Measurements from ENCODE around the gene C6orf118. TPM values are rescaled to one million over a fixed set of nuclear protein-coding genes. Genes with fewer than 3 reads are reported as not detected.

The C6orf118 gene
- total and polyA plus RNA-seq, 2 donors (not counting 3 experiments of a cell fraction or from before 2014, with no cell fraction given): not detected

DNA sequence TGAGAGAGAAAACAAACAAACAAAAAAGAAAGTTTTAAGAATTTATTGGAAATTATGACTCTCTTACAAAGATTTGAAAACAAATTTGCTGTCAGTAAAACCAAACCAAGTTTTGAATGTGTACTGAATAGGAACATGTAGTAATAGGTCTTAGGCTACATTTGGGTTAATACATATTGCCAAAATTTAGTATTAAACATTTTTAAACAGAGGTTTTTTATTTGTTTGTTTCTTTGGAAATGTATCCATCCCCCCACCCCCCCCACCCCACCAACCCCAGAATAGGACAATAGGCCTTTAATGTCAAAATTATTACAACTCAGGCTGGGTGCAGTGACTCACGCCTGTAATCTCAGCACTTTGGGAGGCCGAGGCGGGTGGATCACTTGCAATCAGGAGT is 2.5 kb downstream of the C6orf118 start:
- Histone ChIP-seq H3K9ac (replicated peaks; ENCODE audit: extremely low read depth, insufficient read depth, low read length) (no peak overlapping the region), H4K20me1 (replicated peaks; ENCODE audit: control insufficient read depth, extremely low read depth, insufficient read depth, low read length) (no peaks in the 10 kb centered on the region), H3K4me1 (ENCODE audit: control insufficient read depth, extremely low read depth, insufficient read depth, low read length) (no peaks in the 10 kb centered on the region), H3K4me3 (replicated peaks in 1 of 3; ENCODE audit: insufficient read depth in 1 of 3, low read depth in 1 of 3, low read length in 3 of 3) (no peak overlapping the region), H2AFZ (ENCODE audit: low read depth, low read length) (no peak overlapping the region), H3K27me3 (ENCODE audit: control insufficient read depth in 2 of 2, insufficient read depth in 2 of 2, low read length in 2 of 2) (no peaks in the 10 kb centered on the region), H3K27ac (ENCODE audit: insufficient read depth, low read depth, low read length) (no peak overlapping the region), H3K9me3 (replicated peaks; ENCODE audit: control insufficient read depth, insufficient read depth, low read length) (no peaks in the 10 kb centered on the region), H3K36me3 (ENCODE audit: control insufficient read depth in 2 of 2, extremely low read depth in 1 of 2, insufficient read depth in 2 of 2, low read length in 2 of 2) (no peaks in the 10 kb centered on the region), H3K79me2 (ENCODE audit: control insufficient read depth, insufficient read depth, low read length) (no peaks in the 10 kb centered on the region), H3K4me2 (ENCODE audit: insufficient read depth, low read length) (no peak overlapping the region), H3K9me1 (replicated peaks; ENCODE audit: control insufficient read depth, extremely low read depth, insufficient read depth, low read length) (no peaks in the 10 kb centered on the region)
- intact Hi-C loops (cut with micrococcal nuclease): loop anchor here (5.0 kb wide), 1 partner anchor 460 kb away; no protein-coding TSS in a partner anchor
- ChIA-PET CTCF (no interaction called here), POLR2A (no interaction called here)
- TF ChIP-seq EZH2 (IDR thresholded peaks at IDR 0.05; ENCODE audit: borderline replicate concordance, low read depth, low read length, severe bottlenecking): no peak
- no peak for DNase-seq (ENCODE audit: low read depth, low spot score)
- no TSS peak for BruUV-seq (replicated peaks)
- FAIRE-seq: no peak
- dilution Hi-C loops (cut with MboI; ENCODE audit: extremely low pct_ligation_motif_present, low sequenced_read_pairs): no loop called here

DNA sequence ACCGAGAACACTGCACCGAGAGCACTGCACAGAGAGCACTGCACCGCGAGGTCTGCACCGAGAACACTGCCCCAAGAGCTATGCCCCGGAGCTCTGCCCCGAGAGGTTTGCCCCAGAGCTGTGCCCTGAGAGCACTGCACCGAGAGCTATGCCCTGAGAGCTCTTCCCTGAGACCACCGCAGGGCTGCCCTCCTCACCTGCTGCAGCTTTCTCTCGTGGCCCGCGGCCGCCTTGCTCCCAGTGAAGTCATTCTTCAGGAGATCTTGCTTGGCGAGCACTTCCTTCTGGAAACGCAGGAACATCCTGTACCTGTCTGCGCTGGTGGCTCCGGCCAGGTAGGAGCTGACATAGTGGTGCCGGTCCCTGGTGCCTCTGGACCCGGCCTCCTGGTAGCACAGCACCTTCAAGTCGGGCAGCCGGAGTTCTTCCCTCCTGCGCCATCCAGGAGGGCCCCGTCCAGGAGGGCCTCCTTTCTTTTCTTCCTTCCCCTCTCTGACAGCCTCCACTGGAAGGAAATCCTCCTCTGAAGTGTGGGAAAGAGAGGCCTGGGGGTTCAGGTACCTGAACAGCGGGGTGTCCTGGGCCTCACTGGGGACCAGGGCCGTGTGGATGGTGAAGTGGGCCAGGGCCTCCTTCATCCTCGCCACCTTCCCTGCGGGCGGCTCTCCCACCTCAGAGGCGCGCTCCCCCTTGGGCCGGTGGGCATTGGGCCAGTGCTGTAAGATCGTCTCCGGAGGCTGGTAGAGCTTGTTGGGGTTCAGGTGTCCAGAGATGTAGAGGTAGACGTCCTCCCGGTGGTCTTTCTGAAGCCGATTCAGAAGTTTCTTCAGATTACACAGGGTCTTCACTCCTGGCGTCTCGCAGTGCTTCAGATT is 7.8 kb downstream of the C6orf118 start:
- ChIA-PET POLR2A (no interaction called here), CTCF (no interaction called here)
- H3K9ac ChIP-seq (replicated peaks; ENCODE audit: extremely low read depth, insufficient read depth, low read length): no peak overlapping the region
- H3K9me3 ChIP-seq (replicated peaks; ENCODE audit: control insufficient read depth, insufficient read depth, low read length): no peaks in the 10 kb centered on the region
- H2AFZ ChIP-seq (ENCODE audit: low read depth, low read length): no peak overlapping the region
- FAIRE-seq (no peak), DNase-seq (ENCODE audit: low read depth, low spot score) (no peak)
- TF ChIP-seq POLR2AphosphoS5 (IDR thresholded peaks at IDR 0.05; ENCODE audit: insufficient read depth, low read depth, low read length) (no peak), MYC (IDR thresholded peaks at IDR 0.05; ENCODE audit: low read depth, low read length) (no peak), GATA2 (IDR thresholded peaks at IDR 0.05; ENCODE audit: insufficient read depth, insufficient read length, low read depth, low read length) (no peak), JUN (IDR thresholded peaks at IDR 0.05; ENCODE audit: borderline replicate concordance, insufficient read depth, insufficient read length, low read depth) (no peak), EZH2 (IDR thresholded peaks at IDR 0.05; ENCODE audit: borderline replicate concordance, low read depth, low read length, severe bottlenecking) (no peak), FOS (IDR thresholded peaks at IDR 0.05; ENCODE audit: borderline replicate concordance, insufficient read depth, low read length) (no peak), POLR2A (IDR thresholded peaks at IDR 0.05; ENCODE audit: low read depth, low read length) (no peak)
- TF ChIP-seq, protein P1, sequence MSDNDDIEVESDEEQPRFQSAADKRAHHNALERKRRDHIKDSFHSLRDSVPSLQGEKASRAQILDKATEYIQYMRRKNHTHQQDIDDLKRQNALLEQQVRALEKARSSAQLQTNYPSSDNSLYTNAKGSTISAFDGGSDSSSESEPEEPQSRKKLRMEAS (IDR thresholded peaks at IDR 0.05; ENCODE audit: insufficient read depth, insufficient read length): no peak
- TF ChIP-seq, protein P2, sequence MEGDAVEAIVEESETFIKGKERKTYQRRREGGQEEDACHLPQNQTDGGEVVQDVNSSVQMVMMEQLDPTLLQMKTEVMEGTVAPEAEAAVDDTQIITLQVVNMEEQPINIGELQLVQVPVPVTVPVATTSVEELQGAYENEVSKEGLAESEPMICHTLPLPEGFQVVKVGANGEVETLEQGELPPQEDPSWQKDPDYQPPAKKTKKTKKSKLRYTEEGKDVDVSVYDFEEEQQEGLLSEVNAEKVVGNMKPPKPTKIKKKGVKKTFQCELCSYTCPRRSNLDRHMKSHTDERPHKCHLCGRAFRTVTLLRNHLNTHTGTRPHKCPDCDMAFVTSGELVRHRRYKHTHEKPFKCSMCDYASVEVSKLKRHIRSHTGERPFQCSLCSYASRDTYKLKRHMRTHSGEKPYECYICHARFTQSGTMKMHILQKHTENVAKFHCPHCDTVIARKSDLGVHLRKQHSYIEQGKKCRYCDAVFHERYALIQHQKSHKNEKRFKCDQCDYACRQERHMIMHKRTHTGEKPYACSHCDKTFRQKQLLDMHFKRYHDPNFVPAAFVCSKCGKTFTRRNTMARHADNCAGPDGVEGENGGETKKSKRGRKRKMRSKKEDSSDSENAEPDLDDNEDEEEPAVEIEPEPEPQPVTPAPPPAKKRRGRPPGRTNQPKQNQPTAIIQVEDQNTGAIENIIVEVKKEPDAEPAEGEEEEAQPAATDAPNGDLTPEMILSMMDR (IDR thresholded peaks at IDR 0.05; ENCODE audit: extremely low read depth in 1 of 2, insufficient read depth in 1 of 2, low read depth in 1 of 2, low read length in 2 of 2): no peak
- H3K9me1 ChIP-seq (replicated peaks; ENCODE audit: control insufficient read depth, extremely low read depth, insufficient read depth, low read length): no peaks in the 10 kb centered on the region
- H3K36me3 ChIP-seq (ENCODE audit: control insufficient read depth in 2 of 2, extremely low read depth in 1 of 2, insufficient read depth in 2 of 2, low read length in 2 of 2): no peaks in the 10 kb centered on the region
- no TSS peak for BruUV-seq (replicated peaks)
- H3K27me3 ChIP-seq (ENCODE audit: control insufficient read depth in 2 of 2, insufficient read depth in 2 of 2, low read length in 2 of 2): no peaks in the 10 kb centered on the region
- H3K4me1 ChIP-seq (ENCODE audit: control insufficient read depth, extremely low read depth, insufficient read depth, low read length): no peaks in the 10 kb centered on the region
- no peak overlapping the region for H3K27ac ChIP-seq (ENCODE audit: insufficient read depth, low read depth, low read length)
- dilution Hi-C loops (cut with MboI; ENCODE audit: extremely low pct_ligation_motif_present, low sequenced_read_pairs) (no loop called here), intact Hi-C loops (cut with micrococcal nuclease) (no loop called here)
- H3K4me2 ChIP-seq (ENCODE audit: insufficient read depth, low read length): no peak overlapping the region
- no peaks in the 10 kb centered on the region for H4K20me1 ChIP-seq (replicated peaks; ENCODE audit: control insufficient read depth, extremely low read depth, insufficient read depth, low read length)
- H3K79me2 ChIP-seq (ENCODE audit: control insufficient read depth, insufficient read depth, low read length): no peaks in the 10 kb centered on the region
- no peak overlapping the region for H3K4me3 ChIP-seq (replicated peaks in 1 of 3; ENCODE audit: insufficient read depth in 1 of 3, low read depth in 1 of 3, low read length in 3 of 3)

Data from endothelial cell of umbilical vein (primary cell).